Calu3 (cell line): ENCODE results near the gene PJA2. TPM values are rescaled to one million over a fixed set of nuclear protein-coding genes. Genes with fewer than 3 reads are reported as not detected.
"Not testable (repeated sequence)": the region's sequence is repeated elsewhere in the genome, so short reads cannot be mapped to it uniquely, and the experiment has no call there.

Experiments
- BruUV-seq: library from RNA; stranded (reverse); fragments of 400-500 nt; replicated peaks from 2 replicates; lab custom pipeline; 2021; lab: Mats Ljungman, UMichigan
- CTCF ChIA-PET: fragments of 300-600 bp; sonication (Branson Sonifier 250); formaldehyde crosslinking; loops from one replicate; lab custom pipeline; 2022; ENCODE audit warnings: antibody characterized with exemption; lab: Charles Lee
- DNase-seq: peaks from one replicate; pipeline ENCODE4 v3.0.0; 2022
- H3K27ac Mint-ChIP-seq: one replicate; pipeline ENCODE4 v1.8.0; 2022; ENCODE audit warnings: mixed read lengths; ENCODE audit not compliant: unreplicated experiment
- H3K27me3 Mint-ChIP-seq: one replicate; pipeline ENCODE4 v1.8.0; 2022; ENCODE audit warnings: mixed read lengths; ENCODE audit not compliant: unreplicated experiment
- H3K36me3 Mint-ChIP-seq: one replicate; pipeline ENCODE4 v1.8.0; 2022; ENCODE audit warnings: mild to moderate bottlenecking, moderate library complexity, mixed read lengths; ENCODE audit not compliant: insufficient read depth, unreplicated experiment
- H3K4me1 Mint-ChIP-seq: one replicate; pipeline ENCODE4 v1.8.0; 2022; ENCODE audit warnings: mild to moderate bottlenecking, low read depth, mixed read lengths; ENCODE audit not compliant: unreplicated experiment
- H3K4me3 Mint-ChIP-seq: one replicate; pipeline ENCODE4 v1.8.0; 2022; ENCODE audit warnings: mild to moderate bottlenecking, low read depth, moderate library complexity, mixed read lengths; ENCODE audit not compliant: unreplicated experiment
- H3K9me3 Mint-ChIP-seq: one replicate; pipeline ENCODE4 v1.8.0; 2022; ENCODE audit warnings: low read depth, mixed read lengths; ENCODE audit not compliant: unreplicated experiment
- intact Hi-C: fragments of 100-400 bp; cut with micrococcal nuclease; formaldehyde crosslinking; loops from one replicate; pipeline ENCODE4 v1.10.0; 2022; ENCODE audit not compliant: unreplicated experiment
- total RNA-seq: library from RNA; stranded (reverse); gene quantifications from 2 replicates; pipeline ENCODE4 v1.2.3, GENCODE V29; 2022
- TF ChIP-seq, protein P1 (sequence below): fragments of 200-600 bp; IDR thresholded peaks from one replicate; pipeline ENCODE4 v1.8.0; 2022; ENCODE audit warnings: antibody characterized with exemption; ENCODE audit not compliant: unreplicated experiment

The PJA2 gene
- total RNA-seq, 1 experiment from 2014 or later, result 89.0 TPM

- intact Hi-C loops, result no loop called here
- CTCF ChIA-PET, result no interaction called here
- H3K27ac Mint-ChIP-seq, result no peak overlapping the region
These were observed 7.1 kb upstream of the PJA2 start for GRCh38 chr5:109416882-109417281.

GRCh38 chr5:109413921-109414461 is 4.2 kb upstream of the PJA2 start:
- H3K36me3 Mint-ChIP-seq, result peaks cover 32% of the 10 kb centered on the region
- intact Hi-C loops, H3K27me3 Mint-ChIP-seq, H3K4me3 Mint-ChIP-seq, BruUV-seq, DNase-seq, H3K9me3 Mint-ChIP-seq: not testable (repeated sequence)
- peak overlapping the region; percentile 66 for H3K27ac Mint-ChIP-seq
- CTCF ChIA-PET, result interaction anchor here (0.9 to 1.0 kb wide), 2 partner anchors 26 to 728 kb away, joined by 3 read pairs; no protein-coding TSS in a partner anchor
- peaks cover 18% of the 10 kb centered on the region for H3K4me1 Mint-ChIP-seq

More at GRCh38 chr5:109416882-109417281, 7.1 kb upstream of the PJA2 start:
- H3K27me3 Mint-ChIP-seq, result no peaks in the 10 kb centered on the region
- DNase-seq, result no peak
- no peak overlapping the region for H3K4me3 Mint-ChIP-seq
- peaks cover 8% of the 10 kb centered on the region for H3K9me3 Mint-ChIP-seq
- peaks cover 18% of the 10 kb centered on the region for H3K4me1 Mint-ChIP-seq
- peaks cover 10% of the 10 kb centered on the region for H3K36me3 Mint-ChIP-seq
- TF ChIP-seq, protein P1, sequence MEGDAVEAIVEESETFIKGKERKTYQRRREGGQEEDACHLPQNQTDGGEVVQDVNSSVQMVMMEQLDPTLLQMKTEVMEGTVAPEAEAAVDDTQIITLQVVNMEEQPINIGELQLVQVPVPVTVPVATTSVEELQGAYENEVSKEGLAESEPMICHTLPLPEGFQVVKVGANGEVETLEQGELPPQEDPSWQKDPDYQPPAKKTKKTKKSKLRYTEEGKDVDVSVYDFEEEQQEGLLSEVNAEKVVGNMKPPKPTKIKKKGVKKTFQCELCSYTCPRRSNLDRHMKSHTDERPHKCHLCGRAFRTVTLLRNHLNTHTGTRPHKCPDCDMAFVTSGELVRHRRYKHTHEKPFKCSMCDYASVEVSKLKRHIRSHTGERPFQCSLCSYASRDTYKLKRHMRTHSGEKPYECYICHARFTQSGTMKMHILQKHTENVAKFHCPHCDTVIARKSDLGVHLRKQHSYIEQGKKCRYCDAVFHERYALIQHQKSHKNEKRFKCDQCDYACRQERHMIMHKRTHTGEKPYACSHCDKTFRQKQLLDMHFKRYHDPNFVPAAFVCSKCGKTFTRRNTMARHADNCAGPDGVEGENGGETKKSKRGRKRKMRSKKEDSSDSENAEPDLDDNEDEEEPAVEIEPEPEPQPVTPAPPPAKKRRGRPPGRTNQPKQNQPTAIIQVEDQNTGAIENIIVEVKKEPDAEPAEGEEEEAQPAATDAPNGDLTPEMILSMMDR, result no peak
- BruUV-seq, result no TSS peak

- Mint-ChIP-seq H3K4me1 (peaks cover 18% of the 10 kb centered on the region), H3K27me3 (no peaks in the 10 kb centered on the region), H3K9me3 (peaks cover 8% of the 10 kb centered on the region), H3K4me3 (no peak overlapping the region), H3K36me3 (peaks cover 37% of the 10 kb centered on the region), H3K27ac (peak overlapping the region; percentile 66)
- BruUV-seq, result no TSS peak
- peak; percentile 45 for DNase-seq
- TF ChIP-seq, protein P1, result no peak
- intact Hi-C loops, result no loop called here
- CTCF ChIA-PET, result interaction anchor here (0.9 to 1.0 kb wide), 3 partner anchors 26 to 728 kb away, joined by 3 read pairs; no protein-coding TSS in a partner anchor
These were observed 3.7 kb upstream of the PJA2 start for GRCh38 chr5:109413458-109413857.

DNA sequence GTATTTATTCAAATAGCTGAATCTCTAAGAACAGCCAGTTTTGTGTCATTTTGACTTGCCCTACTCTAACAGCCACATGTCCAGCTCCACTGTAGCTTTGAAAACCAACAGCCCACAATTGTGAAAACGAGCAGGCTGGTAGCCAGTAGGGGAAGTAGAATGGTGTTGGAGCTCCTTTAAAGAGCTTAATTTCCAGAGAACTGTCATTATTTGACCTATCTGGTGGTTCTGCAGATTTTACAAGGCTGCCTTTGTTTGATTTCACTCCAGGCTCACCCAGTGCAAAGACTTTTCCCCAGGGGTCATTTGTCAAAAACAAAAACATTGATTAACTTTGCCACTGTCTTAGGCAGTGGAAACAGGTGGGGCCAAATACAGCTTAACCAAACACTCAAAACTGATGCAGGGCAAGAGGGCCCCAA is 3.2 kb upstream of the PJA2 start:
- Mint-ChIP-seq H3K9me3 (peaks cover 8% of the 10 kb centered on the region), H3K36me3 (peaks cover 42% of the 10 kb centered on the region), H3K4me3 (no peak overlapping the region), H3K27ac (peak overlapping the region; percentile 66), H3K4me1 (peaks cover 18% of the 10 kb centered on the region), H3K27me3 (no peaks in the 10 kb centered on the region)
- BruUV-seq, result no TSS peak
- TF ChIP-seq, protein P1, result no peak
- CTCF ChIA-PET, result interaction anchor here (0.9 to 1.0 kb wide), 2 partner anchors 27 to 54 kb away, joined by 3 read pairs; no protein-coding TSS in a partner anchor
- no peak for DNase-seq
- intact Hi-C loops, result no loop called here

DNA sequence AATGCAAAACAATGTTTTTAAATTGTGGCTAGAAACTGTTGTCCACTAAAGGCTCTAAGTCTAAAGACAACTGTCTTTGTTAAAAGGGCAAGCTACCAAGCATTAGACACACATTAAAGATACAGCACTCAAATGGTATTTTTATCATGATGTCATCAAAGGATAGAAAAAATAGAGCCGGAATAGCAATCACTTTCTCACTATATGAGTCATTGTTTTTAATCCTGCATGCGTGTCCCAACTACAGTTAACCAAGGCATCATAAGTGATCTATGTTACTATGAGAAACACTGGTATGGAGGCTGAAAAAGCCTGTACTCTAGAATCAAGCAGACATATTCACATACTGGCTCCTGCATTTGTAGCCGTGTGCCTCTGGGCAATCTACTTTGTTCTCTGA is 1.9 kb upstream of the PJA2 start:
- TF ChIP-seq, protein P1, result no peak
- BruUV-seq, result no TSS peak
- Mint-ChIP-seq H3K27ac (peak overlapping the region; percentile 97), H3K4me3 (no peak overlapping the region), H3K9me3 (peaks cover 8% of the 10 kb centered on the region), H3K27me3 (no peaks in the 10 kb centered on the region), H3K4me1 (peaks cover 23% of the 10 kb centered on the region), H3K36me3 (peaks cover 52% of the 10 kb centered on the region)
- intact Hi-C loops, result loop anchor here (2.0 kb wide), 1 partner anchor 57 kb away; no protein-coding TSS in a partner anchor
- CTCF ChIA-PET, result no interaction called here
- DNase-seq, result no peak
